GM18868 (cell line): ENCODE measurements around the gene OAS1.
"Not testable (repeated sequence)": the region's sequence is repeated elsewhere in the genome, so short reads cannot be mapped to it uniquely, and the experiment has no call there.

ENCODE experiments used
- ATAC-seq: cut with Tn5 transposase; IDR thresholded peaks from one replicate; pipeline ENCODE4 v1.9.1; 2021; ENCODE audit warnings: mild to moderate bottlenecking, moderate library complexity; ENCODE audit not compliant: unreplicated experiment

The OAS1 gene

GRCh38 chr12:112936264-112936663 is 29.5 kb downstream of the OAS1 start:
- no peak for ATAC-seq

DNA sequence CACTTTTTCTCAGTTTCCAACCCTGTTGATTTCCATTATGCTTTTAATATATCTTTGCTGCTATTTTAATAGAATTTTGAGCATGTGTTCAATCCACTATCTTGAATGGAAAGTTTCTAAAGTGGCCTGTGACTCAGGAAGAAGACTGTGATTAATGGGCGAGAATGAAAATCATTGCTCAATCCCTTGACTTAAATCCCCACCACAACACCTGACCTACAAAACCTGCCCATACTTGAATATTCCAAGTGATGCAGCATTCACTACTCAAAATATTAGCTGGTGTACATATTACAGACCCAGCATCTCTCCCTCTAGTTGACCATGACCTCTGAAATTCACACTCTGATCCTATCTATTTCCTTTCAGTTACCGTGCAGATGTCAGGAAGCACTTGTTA is 30.2 kb downstream of the OAS1 start:
- no peak for ATAC-seq

DNA sequence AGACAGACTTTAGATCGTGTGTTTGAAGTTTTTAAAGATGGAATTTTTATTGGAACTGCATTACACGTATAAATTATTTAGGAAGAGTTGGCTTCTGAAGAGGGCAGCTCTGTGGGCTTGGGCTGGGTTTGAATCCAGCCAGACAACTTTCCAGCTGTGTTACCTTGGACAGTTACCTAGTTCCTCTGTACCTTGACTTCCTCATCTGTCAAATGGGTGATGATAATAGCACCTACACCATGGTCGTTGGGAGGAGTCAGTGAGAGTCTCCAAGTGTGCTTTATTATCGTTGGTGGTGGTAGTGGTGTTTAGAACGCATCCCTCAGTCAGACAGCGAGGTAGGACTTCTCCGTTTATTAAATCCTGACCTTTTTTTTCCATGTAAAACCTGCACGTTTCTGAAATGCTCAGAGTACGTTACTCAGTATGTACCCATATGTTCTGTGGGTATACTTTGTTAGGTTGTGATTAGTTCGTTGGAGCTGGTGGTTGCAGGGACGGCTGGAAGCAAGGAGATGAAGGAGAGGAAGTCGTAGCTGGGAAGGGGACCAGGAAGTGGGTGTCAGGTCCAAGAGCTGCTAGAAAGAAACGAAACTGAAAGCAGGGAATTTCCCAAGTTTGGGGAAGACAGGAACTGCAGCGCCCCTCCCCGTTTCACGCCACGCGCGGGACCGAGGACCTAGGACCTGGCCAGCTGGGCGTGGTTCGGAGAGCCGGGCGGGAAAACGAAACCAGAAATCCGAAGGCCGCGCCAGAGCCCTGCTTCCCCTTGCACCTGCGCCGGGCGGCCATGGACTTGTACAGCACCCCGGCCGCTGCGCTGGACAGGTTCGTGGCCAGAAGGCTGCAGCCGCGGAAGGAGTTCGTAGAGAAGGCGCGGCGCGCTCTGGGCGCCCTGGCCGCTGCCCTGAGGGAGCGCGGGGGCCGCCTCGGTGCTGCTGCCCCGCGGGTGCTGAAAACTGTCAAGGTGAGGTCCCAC is 31.3 kb downstream of the OAS1 start, which contains the start of gene OAS3:
TSS of gene OAS3 (plus strand) at position 734 of the 979 bp plus-strand sequence. CDS start at position 791, 57 bp downstream.
- ATAC-seq, result no peak

DNA sequence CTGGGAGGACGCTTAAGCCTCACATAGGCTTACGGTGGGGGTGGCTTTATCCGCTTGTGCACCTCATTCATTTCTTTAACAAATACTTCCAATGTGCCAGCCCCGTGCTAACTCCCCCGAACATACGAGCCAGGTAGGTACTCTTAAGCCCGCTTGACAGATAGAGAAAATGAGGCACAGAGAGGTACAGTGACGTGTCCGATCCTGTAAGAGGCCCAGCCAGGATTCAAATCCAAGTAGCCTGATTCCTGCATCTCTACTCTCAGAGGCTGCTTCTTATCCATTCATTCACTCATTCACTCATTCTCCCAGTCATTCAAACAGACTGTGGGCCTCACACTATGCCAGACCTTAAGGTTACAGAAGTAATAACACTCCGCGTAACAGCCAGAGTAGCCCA is 32.0 kb downstream of the OAS1 start:
- ATAC-seq, result no peak

DNA sequence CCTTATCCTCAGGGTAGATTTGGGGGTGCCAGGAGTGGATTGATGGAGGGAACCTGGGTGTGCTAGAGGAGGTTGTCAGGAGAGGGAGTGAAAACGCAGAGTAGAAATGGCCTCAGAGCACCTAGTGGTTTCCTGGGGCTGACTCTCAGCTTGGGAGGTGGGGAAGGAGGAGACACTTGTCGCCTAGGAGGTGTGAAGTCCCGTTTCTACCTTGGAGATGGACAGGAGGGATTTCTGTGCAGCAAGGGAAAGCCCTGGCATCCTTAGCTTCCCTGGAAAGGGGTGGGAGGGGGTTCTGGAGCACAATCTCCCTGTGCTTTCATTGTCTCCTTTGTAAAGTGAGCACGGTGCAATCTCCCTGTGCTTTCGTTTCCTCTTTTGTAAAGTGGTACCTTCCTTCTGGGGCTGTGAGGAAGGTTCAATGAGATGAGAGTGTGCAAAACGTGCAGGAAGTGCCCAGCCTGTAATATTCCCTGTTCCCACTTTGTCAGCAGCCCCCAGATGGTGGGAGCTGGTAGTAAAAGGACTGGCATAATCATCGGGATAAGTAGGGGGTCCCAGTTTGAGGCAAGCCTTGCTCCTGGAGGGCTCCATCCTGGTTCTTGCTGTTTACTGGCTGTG is 33.1 kb downstream of the OAS1 start:
- peak; percentile 75 for ATAC-seq

- no peak for ATAC-seq
Observed at GRCh38 chr12:112941528-112942335, 35.0 kb downstream of the OAS1 start.

- ATAC-seq, result no peak
Observed at GRCh38 chr12:112942572-112942971, 35.8 kb downstream of the OAS1 start.

DNA sequence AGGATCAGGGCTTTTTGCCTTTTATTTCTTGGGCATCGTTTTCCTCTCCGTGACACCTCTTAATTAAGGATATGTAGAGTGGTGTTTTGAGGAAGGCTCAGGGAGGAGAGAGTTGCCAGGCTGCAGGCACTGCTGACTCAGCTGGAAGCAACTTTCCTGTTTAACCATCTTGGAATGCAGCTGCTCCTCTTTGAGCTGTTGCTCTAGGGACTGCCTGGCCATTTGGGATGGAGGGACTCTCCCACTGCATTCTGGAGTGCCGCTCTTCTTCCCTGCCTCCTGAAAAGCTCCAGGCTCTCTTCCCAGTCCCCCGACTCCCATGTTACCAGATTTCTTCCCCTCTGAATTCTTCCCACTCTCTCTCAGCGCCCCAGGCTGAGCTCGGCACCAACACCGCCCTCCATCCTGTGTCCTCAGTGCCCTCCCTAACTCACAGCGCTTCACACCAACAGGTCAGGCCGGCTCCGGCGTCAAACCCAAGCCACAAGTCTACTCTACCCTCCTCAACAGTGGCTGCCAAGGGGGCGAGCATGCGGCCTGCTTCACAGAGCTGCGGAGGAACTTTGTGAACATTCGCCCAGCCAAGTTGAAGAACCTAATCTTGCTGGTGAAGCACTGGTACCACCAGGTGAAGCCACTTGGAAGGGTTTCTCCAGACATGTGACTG is 37.4 kb downstream of the OAS1 start:
- ATAC-seq, result no peak

- ATAC-seq, result no peak
Observed at GRCh38 chr12:112945515-112945914, 38.8 kb downstream of the OAS1 start.

DNA sequence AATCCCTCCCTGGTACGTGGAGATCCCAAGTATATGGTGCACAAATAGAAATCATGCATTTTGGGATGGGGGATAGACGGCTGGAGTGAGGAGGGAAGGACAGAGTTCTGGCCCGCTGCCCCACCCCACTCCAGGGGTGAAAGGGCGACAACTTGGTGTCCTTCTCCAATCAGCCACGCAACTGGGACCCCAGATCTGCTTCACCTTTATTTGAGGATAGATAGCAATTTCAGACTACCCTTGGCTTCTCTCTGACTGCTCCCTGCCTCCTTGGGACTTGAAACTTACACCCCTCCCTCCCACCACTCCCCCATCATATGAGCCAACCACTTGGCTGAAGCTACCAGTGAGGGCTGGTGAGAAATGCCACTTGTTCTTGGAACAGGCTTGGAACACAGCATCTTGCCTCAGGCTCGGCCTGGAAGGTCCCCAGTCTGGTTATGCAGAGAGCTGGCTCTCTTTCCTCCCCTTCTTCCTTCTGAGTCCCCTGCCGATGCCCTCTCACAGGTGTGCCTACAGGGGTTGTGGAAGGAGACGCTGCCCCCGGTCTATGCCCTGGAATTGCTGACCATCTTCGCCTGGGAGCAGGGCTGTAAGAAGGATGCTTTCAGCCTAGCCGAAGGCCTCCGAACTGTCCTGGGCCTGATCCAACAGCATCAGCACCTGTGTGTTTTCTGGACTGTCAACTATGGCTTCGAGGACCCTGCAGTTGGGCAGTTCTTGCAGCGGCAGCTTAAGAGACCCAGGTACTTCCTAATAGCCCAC is 39.7 kb downstream of the OAS1 start:
- no peak for ATAC-seq

GRCh38 chr12:112947314-112947713 is 40.6 kb downstream of the OAS1 start:
- no peak for ATAC-seq

GRCh38 chr12:112947761-112948160 is 41.0 kb downstream of the OAS1 start:
- ATAC-seq, result no peak

DNA sequence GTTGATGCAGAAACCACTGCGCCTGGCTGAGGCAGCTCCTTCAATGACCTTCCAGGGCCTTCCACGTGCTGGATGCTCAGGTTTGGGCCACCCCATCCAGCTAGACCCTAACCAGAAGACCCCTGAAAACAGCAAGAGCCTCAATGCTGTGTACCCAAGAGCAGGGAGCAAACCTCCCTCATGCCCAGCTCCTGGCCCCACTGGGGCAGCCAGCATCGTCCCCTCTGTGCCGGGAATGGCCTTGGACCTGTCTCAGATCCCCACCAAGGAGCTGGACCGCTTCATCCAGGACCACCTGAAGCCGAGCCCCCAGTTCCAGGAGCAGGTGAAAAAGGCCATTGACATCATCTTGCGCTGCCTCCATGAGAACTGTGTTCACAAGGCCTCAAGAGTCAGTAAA is 42.0 kb downstream of the OAS1 start:
- no peak for ATAC-seq

DNA sequence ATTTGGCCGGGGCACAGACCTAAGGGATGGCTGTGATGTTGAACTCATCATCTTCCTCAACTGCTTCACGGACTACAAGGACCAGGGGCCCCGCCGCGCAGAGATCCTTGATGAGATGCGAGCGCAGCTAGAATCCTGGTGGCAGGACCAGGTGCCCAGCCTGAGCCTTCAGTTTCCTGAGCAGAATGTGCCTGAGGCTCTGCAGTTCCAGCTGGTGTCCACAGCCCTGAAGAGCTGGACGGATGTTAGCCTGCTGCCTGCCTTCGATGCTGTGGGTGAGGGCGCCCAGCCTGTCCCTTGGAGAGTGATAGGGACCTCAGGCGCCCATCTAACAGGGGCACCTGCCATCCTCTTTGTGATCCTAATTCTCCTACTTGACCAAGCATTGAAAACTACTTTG is 43.9 kb downstream of the OAS1 start:
- ATAC-seq, result no peak

DNA sequence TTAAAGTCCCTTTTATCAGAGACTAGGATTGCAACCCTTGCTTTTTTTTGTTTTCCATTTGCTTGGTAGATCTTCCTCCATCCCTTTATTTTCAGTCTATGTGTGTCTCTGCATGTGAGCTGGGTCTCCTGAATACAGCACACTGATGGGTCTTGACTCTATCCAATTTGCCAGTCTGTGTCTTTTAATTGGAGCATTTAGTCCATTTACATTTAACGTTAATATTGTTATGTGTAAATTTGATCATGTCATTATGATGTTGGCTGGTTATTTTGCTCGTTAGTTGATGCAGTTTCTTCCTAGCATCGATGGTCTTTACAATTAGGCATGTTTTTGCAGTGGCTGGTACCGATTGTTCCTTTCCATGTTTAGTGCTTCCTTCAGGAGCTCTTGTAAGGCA is 50.4 kb downstream of the OAS1 start:
- ATAC-seq, result not testable (repeated sequence)

DNA sequence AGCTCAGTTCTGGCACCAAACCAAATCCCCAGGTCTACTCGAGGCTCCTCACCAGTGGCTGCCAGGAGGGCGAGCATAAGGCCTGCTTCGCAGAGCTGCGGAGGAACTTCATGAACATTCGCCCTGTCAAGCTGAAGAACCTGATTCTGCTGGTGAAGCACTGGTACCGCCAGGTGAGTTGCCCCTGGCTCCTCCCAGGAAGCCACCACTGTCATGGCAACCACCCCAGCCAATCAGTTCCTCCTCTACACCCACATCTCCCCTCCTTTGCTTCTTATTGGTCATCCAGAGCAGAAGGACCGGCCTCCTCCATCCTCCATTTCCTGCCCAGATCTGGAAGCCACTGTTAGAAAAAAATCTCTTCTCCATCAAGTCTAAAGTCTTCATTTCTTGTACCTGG is 54.3 kb downstream of the OAS1 start:
- no peak for ATAC-seq

GRCh38 chr12:112961536-112961935 is 54.8 kb downstream of the OAS1 start:
- no peak for ATAC-seq

- ATAC-seq, result no peak
Observed at GRCh38 chr12:112962561-112962960, 55.8 kb downstream of the OAS1 start.

GRCh38 chr12:112963227-112963861 is 56.6 kb downstream of the OAS1 start:
- no peak for ATAC-seq
